AG08396 (cell line): Measurements from ENCODE around the gene GTPBP1.
A peak's percentile ranks its signal among the peaks of the same experiment; 100 is the strongest.

Experiments used
- DNase-seq: peaks from one replicate; pipeline ENCODE4 v3.0.0; 2012; ENCODE audit warnings: low spot score, mixed read lengths

Gene GTPBP1

GRCh38 chr22:38704654-38705234, 1.0 kb upstream of the GTPBP1 start:
- no peak for DNase-seq

- DNase-seq: peak; percentile 54
These were observed 557 bp downstream of the GTPBP1 start for GRCh38 chr22:38706101-38706900.

GRCh38 chr22:38706901-38707195, 1.1 kb downstream of the GTPBP1 start:
- DNase-seq: no peak

- DNase-seq: no peak
These were observed 1.6 kb downstream of the GTPBP1 start for GRCh38 chr22:38707346-38707745.

- DNase-seq: no peak
These were observed 2.2 kb downstream of the GTPBP1 start for GRCh38 chr22:38707984-38708383.

- DNase-seq: no peak
These were observed 3.6 kb downstream of the GTPBP1 start for GRCh38 chr22:38709306-38709705.

GRCh38 chr22:38710351-38710750, 4.6 kb downstream of the GTPBP1 start:
- no peak for DNase-seq

- no peak for DNase-seq
These were observed 5.1 kb downstream of the GTPBP1 start for GRCh38 chr22:38710866-38711265.

- no peak for DNase-seq
These were observed 6.9 kb downstream of the GTPBP1 start for GRCh38 chr22:38712486-38713207.

GRCh38 chr22:38713921-38714320, 8.2 kb downstream of the GTPBP1 start:
- no peak for DNase-seq

- no peak for DNase-seq
These were observed 9.5 kb downstream of the GTPBP1 start for GRCh38 chr22:38715176-38715764.

- DNase-seq: no peak
These were observed 10.1 kb downstream of the GTPBP1 start for GRCh38 chr22:38715852-38716251.

- DNase-seq: no peak
These were observed 10.5 kb downstream of the GTPBP1 start for GRCh38 chr22:38716271-38716670.

- no peak for DNase-seq
These were observed 11.1 kb downstream of the GTPBP1 start for GRCh38 chr22:38716826-38717225.

- no peak for DNase-seq
These were observed 11.5 kb downstream of the GTPBP1 start for GRCh38 chr22:38717244-38717643.

- DNase-seq: peak; percentile 88
These were observed 12.7 kb downstream of the GTPBP1 start for GRCh38 chr22:38718414-38718813.

GRCh38 chr22:38719196-38719595, 13.5 kb downstream of the GTPBP1 start:
- DNase-seq: no peak

- no peak for DNase-seq
These were observed 14.6 kb downstream of the GTPBP1 start for GRCh38 chr22:38720350-38720749.

GRCh38 chr22:38721551-38721950, 15.8 kb downstream of the GTPBP1 start:
- DNase-seq: no peak

- no peak for DNase-seq
These were observed 18.4 kb downstream of the GTPBP1 start for GRCh38 chr22:38724176-38724575.

GRCh38 chr22:38724926-38725571, 19.3 kb downstream of the GTPBP1 start:
- DNase-seq: peak; percentile 56

GRCh38 chr22:38725900-38726655, 20.3 kb downstream of the GTPBP1 start:
- DNase-seq: no peak
